Right forelimb (tissue), 1 donor: ENCODE results near the gene PRR36.

ENCODE experiments used
- DNase-seq: peaks from one replicate; pipeline ENCODE4 v3.0.0-alpha.2; 2018

The PRR36 gene

DNA sequence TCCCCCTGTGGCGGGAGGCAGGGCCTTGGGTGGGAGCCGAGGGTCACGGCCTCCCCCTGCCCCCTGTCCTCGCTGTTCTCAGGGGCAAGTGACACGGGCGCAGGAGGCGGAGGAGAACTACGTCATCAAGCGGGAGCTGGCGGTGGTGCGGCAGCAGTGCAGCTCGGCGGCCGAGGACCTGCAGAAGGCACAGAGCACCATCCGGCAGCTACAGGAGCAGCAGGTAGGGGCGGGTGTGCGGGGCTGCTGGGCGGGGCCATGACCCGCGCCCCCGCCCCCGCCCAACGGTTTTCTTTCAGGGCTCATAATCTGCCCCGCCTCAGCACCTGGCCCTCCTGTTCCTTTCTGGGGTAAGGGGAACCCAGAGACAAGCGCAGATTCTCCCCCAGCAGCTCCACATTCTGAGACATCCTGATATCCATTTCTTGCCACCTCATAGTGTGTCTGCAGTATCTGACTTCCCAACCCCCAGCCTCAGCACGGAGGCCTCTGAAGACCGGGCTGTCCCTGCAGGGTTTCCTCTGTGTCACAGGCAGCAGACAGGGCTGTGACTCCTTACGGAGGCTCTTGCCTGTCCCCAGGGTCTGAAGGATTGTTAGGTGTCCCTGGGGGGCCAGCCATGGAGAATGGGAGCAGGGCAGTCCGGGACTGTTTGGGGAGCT, 15.9 kb downstream of the PRR36 start:
- no peak for DNase-seq

DNA sequence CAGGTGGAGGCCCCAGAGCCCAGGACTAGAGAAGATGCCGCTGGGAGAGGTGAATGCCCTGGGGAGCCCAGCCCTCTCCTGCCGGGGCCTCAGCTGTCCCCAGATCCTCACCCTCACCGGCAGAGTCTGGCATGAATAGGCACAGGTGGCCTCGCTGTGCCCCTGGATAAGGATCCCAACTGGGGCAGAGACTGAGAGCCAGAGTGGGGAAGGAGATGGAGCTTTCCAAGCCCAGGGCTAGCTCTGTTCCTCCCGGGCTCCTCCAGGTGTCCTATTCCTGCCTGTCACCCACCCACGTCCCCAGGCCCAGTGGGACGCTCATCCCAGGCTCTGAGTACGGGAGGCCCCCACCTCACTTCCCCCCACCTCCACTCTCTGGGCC, 16.5 kb downstream of the PRR36 start:
- DNase-seq, result no peak

DNA sequence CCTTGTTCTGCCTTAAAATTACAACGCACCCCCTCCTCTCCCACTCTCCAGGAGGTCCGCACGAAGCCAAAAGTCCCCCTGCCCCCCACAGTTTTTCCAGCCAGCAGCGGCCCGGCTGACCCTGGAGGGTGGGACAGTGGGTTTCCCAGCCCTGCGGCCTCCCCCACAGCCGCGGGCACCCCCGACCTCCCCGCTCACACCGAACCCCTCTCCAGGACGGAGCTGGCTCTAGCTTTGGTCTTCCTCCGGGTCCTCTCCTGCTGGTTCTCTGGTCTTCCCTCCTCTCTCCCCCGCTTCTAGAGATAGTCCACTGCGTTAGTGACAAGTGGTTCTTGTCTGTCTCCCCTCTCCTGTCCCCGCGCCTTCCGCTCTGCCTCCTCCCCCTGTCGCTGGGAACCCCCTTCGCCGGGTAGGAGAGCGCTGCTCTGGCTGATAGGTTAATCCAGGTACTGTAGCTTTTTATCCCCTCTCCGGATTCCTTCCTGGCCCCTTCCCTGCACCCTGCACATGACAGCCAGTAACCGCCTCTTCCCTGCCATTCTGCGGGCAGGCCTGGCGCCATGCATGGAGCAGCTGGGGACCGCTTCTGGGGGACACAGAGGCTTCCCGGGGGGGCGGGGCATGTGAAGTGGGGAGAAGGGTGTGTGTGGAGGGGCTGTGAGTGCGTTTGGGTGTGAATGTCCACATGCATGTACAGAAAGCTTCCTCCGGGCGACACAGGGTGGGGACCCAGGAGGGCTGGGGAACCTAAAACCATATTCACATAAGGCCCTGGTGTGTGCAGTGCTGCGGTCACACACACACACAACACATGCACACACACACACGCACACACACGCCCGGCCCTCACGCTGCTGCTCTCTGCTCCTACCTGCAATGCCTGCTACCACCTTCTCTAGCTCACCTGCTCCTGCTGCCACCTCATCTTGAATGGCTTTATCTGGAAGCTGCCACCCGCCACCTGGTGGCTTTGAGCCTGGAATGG, 17.2 kb downstream of the PRR36 start:
- DNase-seq, result no peak

DNA sequence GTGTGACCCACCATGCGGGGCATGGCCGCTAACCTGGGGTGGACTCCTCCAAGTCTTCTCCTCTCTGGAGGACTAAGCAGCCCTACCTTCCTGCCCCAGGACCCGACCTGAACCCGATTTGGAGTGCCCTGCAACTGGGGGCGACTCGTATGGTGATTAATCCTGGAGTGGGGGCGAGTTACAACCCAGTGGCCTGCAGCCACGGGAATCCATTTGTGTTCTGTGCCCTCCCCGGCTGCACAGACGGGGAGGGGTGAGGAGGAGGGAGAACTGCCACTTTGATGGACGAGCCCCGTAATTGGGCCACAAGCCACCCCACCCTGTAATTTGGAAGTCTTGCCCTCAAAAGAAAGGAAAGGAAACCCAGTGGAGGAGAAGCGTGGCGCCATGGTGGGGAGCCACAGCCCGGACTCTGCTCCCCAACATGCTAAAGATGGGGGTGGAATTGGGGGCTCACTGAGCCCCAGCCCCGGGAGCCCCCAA, 18.0 kb downstream of the PRR36 start:
- DNase-seq, result no peak

DNA sequence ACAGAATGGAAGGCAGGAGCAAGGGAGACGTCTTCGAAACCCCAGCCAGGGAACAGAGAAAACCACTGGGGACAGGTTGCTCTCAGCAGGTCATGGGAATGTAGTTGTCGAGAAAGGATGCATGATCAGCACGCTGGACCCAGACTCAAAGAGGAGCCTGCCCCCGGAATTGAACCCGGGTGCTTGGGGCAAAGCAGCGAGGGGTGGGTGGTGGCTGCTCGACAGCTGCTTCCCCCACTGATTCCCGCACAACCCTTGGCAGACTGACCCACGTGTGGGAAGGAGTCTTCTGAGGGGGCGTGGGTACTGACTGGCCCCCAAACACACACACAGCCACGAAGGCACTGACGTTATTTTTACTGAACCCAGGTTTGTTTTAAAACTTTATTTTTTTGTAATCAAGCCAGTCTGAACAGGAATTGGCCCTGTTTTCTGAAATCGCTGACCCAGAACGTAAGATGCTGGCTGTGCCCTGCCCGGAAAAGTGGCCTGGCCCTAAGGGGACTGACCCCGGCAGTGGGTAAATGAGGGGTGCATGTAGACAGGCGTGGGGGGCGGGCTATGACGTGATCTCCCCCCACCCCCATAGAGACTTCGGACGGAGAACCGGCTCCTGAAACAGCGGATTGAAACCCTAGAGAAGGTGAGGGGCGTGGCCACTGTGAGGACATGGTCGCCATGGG, 18.6 kb downstream of the PRR36 start:
- no peak for DNase-seq

DNA sequence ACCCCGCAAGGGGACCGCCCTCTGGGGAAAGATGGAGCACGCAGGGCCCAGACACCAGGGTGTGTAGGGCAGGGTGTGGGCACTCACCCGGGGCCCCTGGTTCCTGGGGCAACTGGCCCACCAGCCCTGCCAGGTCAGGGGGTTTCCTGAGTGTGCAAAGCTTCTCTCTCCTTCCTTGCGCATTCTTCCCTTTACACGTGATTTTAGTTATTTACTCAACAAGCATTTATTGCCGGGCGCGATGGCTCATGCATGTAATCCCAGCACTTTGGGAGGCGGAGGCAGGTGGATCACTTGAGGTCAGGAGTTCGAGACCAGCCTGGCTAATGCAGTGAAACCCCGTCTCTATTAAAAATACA, 20.4 kb downstream of the PRR36 start:
- no peak for DNase-seq

DNA sequence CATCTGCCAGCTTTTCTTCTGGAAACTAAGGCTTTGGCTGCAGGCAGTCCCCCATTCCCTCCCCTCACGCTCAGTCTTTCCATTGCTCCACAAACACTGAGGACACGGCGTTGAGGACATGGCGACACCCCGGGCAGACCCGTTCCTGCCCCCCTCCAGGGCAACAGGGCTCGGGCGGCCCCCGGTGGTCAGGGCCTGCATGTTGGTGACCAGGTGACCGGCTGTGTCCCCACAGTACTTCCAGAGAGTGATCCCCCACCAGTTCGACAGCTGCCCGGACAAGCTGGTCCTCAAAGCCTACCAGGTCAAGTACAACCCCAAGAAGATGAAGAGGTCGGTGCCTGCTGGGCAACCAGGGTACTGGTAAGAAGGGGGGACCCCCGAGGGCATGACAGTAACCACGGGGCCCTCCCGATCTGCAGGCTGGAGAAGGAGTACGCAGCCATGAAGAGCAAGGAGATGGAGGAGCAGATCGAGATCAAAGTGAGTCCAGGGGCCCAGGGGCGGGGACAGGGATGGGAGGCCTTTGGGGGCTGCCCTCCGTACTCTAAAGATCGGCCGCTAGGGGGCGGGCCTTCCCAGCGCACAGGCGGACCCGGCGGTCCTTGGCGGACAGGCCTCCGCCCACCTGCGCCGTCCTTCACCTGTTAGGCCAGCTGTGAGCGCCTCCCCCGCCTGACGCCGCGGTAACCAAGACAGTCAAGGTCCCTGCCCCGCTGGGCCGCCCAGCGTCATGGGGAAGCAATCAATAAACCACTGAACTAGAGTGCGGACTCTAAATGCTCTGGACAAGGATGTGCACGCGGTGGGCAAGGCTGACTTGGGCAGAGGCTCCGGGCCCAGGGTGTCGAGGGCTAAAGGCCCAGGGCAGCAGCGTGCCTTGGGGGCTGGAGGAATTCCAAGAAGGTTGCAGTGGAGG, 21.1 kb downstream of the PRR36 start:
- peak; percentile 84 for DNase-seq

DNA sequence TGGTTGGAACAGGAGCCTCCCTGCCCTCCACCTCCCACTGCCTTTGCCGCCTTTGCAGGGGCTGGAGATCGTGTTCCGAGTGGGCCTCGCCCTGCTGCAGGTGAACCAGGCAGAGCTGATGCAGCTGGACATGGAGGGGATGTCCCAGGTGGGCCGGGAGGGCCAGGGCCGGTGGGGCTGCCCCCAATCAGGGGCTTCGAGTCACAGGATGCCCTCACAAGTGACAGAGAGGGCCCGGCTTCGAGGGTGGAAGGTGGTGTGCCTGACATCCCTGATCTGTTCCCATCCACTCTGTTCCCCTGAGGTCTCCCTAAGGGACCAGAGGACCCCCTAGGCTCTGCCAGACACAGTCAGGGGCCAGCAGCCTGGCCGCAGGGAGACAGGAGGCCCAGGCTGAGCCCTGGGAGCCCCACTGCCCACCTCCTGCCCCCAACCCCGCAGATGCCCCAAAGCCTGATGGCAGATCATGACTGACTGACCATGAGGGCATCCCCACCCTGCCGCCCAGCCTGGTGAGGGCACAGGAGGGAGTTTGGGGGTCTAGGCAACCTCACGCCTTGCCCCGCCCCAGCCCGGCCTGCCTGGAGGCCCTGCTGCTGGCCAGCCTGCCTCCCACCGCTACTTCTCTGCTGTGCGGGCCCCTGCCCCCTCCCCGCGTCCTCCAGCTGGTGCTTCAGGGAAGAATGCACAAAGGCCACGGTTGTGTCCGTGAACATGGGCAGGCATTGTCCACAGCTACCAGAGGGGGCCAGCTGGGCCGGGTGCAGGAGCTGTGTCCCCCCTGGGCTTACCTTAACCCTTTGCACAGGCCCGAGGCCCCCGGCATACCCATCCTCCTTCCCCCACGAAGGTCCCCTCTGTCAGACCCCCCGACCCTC, 22.3 kb downstream of the PRR36 start:
- no peak for DNase-seq

DNA sequence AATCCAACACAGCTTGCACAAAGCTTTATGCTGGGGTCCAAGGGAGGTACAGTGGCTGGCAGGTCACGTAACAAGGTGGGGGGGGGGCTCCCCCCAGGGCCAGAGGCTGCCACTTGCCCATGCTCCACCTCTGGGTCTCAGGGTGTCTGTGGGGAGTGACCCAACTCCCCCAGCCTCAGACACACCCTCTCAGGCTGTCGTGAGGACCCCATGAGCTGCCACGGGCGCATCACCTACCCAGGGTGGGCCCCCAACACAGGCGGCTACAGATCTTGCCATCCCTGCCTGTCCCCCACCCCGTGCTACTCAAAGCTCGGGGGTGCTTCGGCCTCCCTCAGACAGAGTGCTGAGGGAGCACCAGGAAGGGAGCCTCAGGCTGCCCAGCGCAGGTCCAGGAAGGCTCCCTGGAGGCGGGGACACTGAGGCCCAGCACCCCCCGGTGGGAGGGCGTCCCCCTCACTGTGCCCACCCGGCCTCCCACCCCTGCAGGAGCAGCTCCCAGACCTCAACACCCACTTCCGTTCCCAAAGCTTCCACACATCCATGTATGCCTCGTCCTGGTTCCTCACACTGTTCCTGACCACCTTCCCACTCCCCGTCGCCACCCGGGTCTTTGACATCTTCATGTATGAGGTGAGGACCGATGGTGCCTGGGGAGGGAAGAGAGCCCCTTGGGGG, 23.1 kb downstream of the PRR36 start:
- DNase-seq, result no peak

DNA sequence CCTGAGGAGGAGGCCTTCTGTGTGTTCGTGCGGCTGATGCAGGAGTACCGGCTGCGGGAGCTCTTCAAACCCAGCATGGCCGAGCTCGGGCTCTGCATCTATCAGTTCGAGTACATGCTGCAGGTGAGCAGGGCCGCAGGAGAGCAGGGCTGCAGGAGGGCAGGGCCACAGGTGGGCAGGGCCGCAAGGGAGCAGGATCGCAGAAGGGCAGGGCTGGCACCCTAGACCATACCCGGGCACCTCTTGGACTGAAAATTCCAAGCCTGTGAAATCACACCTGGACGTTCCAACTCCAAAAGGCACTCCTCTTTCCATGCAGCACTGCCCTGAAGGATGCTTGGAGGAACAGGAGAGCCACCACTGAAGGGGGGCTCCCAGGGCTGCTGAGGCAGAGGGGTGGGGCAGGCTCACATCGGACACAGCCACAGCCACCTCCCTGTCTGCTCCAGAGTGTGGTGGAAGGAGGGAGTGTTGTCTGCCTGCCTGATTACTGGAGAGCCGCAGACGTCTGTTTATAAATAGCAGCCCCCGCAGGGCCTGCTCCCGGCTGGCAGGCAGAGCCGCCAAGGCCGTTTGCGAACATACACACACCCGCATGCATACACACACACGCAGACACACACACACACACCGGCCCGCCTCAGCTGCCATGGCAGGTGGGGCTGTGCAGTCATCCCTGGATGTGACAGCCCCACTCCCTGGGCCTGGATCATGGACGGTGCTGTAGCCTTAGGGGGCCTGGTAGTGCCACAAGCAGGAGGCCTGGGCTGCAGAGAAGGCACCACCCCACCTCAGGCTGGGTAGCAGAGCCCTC, 24.0 kb downstream of the PRR36 start:
- DNase-seq, result no peak

DNA sequence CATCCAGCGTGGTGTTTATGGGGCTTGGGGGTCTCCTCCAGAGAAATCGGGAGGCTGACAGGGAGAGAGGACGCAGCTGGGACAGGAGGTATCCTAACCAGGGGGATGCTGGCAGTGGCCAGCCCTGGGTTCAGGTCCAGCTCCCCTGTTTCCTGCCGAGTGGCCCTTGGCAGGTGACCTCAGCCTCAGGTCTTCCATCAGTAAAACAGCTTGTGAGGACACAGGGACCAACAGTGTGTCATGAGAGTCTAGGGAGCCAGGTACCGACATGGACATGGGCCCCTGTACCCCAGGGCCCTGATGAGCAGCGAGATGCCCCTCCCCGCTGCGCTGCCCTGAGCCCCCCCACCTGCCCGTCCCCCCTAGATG, 24.6 kb downstream of the PRR36 start:
- no peak for DNase-seq

DNA sequence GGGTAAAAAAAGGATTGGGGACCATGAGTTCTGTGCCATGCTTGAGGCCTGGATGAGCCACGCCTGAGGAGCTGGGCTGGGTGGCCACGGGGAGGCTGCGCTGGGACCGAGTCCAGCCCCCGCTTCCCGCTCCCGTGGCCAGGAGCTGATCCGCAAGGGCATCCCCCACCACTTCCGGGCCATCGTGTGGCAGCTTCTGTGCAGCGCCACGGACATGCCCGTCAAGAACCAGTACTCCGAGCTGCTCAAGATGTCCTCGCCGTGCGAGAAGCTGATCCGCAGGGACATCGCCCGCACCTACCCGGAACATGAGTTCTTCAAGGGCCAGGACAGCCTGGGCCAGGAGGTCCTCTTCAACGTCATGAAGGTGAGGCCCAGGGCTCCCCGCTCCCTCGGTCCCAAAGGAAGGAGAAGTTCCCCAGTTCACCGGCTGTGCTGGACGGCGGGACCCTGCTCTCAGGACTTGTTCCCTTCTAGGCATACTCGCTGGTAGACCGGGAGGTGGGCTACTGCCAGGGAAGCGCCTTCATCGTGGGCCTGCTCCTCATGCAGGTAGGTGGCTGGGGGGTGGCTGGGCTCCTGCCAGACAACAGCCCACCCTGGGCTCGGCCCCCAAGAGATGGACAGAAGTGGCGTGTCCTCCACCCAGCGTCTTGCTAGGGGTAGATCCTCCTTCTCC, 25.3 kb downstream of the PRR36 start:
- DNase-seq, result no peak

DNA sequence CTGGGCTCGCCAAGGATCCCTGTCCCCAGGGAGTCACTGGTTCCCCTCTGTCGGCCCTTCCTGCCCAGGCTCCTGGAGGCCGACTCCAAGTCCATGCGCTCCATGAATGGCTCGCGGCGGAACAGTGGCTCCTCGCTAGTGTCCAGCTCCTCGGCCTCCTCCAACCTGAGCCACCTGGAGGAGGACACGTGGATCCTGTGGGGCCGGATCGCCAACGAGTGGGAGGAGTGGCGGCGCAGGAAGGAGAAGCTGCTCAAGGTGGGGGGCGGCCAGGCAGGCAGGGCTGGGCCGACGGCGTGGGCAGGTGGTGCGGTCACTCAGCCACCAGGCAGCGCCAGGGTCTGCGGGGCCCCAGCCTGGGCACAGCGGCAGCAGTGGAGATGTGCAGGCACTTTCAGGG, 26.5 kb downstream of the PRR36 start:
- no peak for DNase-seq

DNA sequence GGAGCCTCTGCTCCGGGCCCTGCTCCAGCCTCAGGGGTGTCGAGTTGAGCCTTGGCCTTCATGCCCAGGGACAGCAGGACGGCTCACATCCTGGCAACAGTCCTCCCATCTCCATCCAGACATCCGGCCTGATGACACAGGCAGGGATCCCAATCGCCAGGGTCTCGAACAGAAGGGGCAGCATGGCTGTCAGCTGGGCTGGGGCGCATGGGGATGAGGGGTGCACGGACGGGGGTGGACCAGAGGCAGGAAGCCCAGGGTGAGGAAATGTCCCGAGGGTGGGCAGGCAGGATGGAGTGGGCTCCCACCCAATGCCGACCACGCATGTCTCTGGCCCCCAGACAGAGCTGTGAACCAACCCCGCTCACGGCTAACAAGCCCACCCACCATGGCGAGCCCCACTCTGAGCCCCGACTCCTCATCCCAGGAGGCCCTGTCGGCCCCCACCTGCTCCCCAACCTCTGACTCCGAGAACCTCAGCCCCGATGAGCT, 28.0 kb downstream of the PRR36 start:
- no peak for DNase-seq

DNA sequence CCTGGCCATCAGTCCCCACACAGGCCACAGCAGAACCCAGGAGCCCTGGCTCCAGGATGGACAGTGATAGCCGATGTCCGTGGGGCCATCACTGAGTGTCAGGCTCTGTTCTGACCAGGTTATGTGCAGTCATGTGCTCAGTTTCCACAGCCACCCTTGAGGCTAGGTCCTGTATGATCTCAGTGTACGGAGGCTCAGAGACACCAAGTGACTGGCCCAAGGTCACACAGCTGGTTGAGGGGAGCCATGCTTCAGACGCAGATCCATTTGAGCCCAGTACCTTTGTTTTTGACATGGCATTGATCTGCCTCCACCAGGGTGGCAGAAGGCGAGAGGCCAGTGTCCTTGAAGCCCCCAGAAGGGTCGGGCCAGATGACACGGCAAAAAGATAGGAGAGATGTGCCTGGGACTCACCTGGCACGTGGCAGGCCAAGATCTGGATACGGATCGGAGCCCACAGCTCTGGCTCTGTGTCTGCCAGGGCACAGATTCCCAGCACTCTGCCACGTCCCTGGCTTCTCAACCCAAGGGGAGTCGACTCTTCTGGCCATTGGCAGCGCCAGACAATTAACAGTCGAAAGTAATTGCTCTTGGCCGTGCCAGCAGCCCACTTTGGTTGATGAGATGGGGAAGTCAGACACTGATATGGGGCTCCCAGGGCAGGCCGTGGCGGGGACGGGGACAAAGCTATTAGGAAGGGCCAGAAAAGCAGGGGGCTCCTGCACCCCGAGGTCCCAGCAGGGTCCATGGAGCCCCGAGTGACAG, 28.6 kb downstream of the PRR36 start:
- DNase-seq, result no peak

DNA sequence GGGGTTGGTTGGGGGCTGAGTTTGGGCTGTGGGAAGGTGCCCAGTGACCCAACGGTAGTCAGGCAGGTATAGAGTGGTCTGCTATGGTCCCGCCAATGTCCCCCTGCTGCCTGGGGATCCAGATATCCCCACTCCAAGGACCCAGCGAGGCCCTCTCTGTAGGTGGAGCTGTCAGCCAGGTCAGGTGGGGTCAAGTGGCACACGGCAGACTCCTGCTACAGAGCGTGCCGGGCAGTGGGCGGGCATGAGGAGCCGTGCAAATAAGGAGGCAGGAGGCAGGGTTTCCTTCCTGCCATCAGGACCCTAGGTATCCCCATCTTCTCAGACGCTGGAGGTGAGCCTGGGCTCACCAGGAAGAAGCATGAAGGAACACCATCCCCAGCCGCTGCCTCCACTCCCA, 29.2 kb downstream of the PRR36 start:
- DNase-seq, result no peak

DNA sequence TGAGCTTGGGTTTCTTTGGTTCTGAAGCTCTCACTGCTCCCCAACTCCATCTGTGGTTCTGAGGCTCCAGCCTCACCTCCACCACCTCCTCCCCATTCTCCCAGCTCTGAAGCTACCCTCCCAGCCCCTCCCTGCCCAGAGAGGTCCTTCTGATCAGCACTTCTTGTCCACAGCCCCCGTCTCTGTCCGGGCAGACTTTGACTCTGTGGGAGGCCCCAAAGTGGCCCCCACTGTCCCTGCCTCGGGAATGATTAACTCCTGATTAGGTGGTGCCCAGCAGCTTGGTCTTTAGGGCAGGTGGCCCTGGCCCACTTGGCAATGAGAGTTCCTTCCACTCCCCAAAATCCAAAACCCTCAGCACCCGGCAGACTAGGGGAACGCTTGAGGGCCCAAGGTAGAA, 29.8 kb downstream of the PRR36 start:
- no peak for DNase-seq

DNA sequence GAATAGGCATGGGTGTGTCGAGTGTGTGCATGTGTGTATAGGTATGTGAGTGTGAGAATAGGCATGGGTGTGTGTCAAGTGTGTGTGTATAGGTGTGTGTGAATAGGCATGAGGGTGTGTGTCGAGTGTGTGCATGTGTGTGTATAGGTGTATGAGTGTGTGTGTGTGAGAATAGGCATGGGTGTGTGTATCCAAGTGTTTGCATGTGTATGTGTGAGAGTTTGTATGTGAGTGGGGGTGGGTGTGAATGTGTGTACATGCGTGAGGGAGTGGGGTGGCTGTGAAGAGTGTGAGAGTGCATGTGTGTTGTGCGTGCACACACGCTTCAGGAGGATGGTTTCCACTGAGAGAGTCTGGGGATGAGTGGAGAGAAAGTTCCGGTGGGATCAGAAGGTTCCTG, 30.7 kb downstream of the PRR36 start:
- DNase-seq, result no peak
